Germinal center (tissue), 1 donor: Measurements from ENCODE around the gene MX2.
"Not testable (repeated sequence)": the region's sequence is repeated elsewhere in the genome, so short reads cannot be mapped to it uniquely, and the experiment has no call there.

Experiments used
- DNase-seq: peaks from one replicate; pipeline ENCODE4 v3.0.0; 2012; ENCODE audit warnings: mixed read lengths, low spot score

MX2 gene

GRCh38 chr21:41418393-41418792 lies 56.6 kb downstream of the MX2 start:
- DNase-seq: no peak

GRCh38 chr21:41418956-41419680 lies 57.3 kb downstream of the MX2 start:
- no peak for DNase-seq

- peak; percentile 61 for DNase-seq
These were observed 58.4 kb downstream of the MX2 start for GRCh38 chr21:41419921-41420862.

- not testable (repeated sequence) for DNase-seq
These were observed 59.2 kb downstream of the MX2 start for GRCh38 chr21:41420998-41421397.

DNA sequence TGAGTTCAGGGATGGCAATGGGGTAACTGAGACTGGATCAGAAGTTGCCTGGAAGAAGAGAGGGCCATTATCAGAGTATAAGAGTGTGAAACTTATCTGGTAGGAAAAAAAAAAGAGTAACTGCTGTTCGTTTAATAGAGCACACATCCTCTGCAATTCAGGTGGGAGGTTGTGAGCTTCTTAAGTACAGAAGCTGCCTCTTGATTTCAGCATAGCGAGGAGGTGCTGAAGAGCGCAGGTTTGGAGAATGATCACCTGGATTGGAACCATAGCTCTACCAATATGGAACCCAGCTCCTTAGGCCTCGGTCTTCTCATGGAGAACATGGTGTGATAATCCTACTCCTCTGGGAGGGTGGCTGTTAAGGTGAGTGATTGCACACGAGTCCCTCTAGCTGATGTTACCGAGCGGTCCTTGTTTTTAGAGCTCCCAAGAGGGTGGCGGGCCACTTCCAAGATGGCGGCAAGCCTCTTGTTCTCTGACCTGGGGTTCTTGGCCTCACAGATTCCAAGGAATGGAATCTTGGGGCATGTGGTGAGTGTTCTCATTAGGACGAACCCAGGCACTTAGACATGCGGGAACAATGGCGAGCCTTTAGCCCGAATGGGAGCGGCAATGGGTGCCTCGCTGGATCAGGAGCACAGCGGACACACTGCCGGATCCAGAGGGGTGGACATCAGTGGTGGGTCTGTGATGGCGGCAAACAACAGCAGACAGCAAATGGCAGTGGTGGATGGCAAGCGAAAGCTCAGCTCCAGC lies 60.9 kb downstream of the MX2 start:
- no peak for DNase-seq

GRCh38 chr21:41423305-41423636 lies 61.4 kb downstream of the MX2 start:
- DNase-seq: not testable (repeated sequence)

DNA sequence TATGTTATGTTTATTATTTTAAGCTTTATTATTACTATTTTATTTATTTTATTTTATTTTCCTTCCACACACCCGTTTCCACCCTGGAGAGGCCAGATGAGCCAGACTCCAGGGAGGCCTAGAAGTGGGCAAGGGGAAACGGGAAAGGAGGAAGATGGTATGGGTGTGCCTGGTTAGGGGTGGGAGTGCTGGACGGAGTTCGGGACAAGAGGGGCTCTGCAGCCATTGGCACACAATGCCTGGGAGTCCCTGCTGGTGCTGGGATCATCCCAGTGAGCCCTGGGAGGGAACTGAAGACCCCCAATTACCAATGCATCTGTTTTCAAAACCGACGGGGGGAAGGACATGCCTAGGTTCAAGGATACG lies 63.7 kb downstream of the MX2 start:
- no peak for DNase-seq

DNA sequence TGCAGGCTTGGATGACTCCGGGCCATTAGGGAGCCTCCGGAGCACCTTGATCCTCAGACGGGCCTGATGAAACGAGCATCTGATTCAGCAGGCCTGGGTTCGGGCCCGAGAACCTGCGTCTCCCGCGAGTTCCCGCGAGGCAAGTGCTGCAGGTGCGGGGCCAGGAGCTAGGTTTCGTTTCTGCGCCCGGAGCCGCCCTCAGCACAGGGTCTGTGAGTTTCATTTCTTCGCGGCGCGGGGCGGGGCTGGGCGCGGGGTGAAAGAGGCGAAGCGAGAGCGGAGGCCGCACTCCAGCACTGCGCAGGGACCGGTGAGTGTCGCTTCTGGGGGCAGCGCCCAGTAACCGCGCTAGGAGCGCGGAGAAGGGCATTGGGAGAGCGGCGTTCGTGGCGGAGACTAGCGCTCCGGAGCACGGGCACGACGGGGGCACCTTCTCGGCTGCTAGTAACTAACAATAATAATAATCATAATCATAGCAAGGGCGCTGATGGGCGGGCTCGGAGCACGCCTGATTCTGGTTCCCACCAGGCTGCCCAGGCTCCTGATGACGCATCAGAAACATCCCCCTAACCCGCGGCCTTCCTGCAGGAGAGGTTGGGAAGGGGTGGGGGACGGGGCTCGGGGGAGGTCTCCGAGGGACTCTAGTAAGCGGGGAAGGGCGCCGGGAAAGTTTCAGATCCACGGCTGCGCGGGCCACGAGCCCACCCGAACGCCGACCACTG lies 64.3 kb downstream of the MX2 start, which contains the start of gene MX1:
Gene MX1 (plus strand): TSS at position 286 of the 722 bp plus-strand sequence. CDS start 5,832 bp downstream, outside the sequence.
- DNase-seq: peak; percentile 83

DNA sequence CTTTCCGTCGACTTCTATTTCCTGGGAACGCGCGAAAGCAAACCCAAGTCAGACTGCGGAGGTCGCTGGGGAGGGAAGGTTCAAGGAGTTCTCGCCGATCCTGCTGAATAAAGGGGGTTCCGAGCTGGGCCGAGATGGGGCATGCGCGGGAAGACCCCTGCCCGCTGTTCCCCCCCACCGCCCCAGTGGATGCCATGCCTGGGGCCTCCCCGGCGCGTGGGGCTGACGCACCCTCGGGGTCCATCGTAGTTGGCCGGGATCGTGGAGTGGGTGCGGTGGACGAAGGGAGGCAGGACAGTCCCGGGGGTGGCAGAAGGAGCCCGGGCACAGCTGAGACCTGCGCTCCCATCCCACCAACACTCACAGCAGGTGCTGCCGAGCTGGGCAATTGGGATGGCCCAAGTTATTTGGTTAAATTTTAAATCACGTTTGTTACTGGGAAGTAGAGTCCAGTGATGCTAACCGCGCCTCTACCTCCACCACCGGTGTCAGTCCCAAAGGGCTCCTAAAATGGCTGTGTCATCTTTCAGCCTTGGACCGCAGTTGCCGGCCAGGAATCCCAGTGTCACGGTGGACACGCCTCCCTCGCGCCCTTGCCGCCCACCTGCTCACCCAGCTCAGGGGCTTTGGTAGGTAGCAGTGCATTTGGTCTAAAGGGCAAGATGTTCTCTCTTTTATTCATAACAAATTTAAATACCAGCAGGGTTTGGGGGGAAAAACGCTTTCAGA lies 65.0 kb downstream of the MX2 start:
- DNase-seq: no peak

- no peak for DNase-seq
These were observed 65.7 kb downstream of the MX2 start for GRCh38 chr21:41427556-41427955.

- no peak for DNase-seq
These were observed 66.5 kb downstream of the MX2 start for GRCh38 chr21:41428311-41428710.

GRCh38 chr21:41428847-41429246 lies 67.0 kb downstream of the MX2 start:
- DNase-seq: no peak

DNA sequence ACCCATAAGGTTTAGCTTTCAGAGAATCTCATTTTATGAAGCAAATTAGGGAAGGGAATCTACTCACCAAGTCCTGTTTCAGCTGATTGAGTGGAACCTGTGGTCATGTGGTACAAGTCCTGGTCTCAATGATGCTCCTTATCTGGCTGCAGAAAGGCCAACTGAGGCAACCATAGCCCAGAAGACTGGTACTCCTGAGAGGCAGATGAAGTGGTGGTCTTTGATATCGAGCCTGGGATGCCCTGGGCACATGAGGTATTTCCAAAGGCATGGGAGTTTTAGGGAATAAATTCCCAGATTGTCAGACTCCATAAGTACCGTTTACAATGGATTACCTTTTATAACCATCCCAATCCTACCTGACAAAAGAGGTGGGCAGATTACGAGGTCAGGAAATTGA lies 67.5 kb downstream of the MX2 start:
- DNase-seq: no peak

- no peak for DNase-seq
These were observed 68.2 kb downstream of the MX2 start for GRCh38 chr21:41429925-41430491.

DNA sequence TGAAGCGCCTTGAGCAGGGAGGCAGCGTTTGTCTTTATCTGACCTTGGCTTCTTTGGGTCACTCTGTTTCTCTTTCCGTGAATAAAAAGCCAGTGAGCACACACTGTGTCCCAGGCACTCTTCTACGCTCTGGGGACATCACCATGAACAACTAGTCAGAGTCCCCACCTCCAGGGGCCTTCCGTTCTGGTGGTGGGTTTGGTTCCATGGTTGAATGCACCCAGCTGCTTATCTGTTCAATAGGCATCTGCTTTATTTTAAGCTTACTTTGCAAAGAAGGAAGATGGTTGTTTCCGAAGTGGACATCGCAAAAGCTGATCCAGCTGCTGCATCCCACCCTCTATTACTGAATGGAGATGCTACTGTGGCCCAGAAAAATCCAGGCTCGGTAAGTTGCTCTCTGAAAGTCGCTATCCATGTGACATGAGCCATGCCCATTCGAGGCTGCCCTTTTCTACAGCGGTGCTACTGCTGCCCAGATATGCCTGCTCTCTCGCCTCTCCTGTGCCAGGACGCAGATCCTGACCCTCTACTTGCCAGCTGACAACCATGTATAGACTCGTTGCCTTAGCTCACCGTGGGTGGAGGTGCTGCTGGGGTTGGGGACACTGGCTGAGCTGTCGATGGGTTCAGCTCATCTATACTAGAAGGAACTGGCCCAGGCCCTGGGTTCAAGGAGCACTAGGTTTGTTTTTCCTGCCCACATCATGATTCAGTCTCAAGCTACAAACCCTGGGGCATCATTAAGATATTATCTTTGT lies 70.1 kb downstream of the MX2 start:
- peak; percentile 81 for DNase-seq

DNA sequence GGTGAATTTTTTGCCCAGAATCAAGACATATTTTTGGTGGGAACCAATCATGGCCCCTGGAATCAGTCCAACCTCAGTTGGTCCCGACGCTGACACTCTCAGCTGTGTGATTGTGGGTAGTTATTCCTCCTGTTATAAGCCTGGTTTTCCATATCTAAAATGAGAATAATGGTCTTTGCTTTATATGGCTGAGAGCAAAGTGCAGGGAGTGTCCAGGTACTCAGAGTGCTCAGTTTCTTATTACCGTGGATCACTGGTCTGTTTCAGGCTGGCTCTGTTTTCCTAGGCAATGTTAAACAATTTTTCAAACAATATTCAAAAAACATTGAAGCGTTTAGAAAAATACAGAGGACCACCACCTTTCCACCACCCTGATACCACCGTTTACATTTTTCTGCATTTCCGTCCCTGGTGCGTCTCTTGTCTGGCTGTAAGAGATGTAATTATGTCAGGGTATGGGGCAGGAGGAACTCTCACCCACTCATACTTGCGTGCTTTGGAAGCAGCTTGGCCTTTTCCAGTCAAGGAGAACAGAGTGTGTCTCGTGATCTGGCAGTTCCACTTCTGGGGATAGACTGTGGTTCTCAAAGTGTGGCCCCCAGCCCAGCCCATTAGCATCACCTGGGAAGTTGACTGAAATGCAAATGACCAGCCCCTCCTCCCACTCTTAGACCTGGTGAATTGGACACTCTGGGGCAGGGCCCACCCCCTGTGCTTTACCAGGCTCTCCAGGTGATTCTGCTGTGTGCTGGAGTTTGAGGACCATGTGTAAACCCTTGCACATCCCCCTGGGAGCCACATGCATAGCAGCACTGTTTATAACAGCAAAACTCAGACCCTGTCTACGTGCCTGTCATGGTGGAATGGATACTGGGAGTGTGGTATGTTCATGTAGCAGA lies 71.0 kb downstream of the MX2 start:
- no peak for DNase-seq

- no peak for DNase-seq
These were observed 71.7 kb downstream of the MX2 start for GRCh38 chr21:41433566-41433965.

DNA sequence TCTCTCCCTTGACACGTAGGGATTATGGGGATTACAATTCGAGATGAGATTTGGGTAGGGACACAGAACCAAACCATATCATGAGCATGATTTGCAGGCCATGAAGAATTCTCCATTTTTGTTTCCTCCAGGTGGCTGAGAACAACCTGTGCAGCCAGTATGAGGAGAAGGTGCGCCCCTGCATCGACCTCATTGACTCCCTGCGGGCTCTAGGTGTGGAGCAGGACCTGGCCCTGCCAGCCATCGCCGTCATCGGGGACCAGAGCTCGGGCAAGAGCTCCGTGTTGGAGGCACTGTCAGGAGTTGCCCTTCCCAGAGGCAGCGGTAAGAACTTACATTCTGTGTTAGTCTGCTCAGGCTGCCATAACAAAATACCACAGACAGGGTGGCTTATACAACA lies 73.9 kb downstream of the MX2 start:
- no peak for DNase-seq

DNA sequence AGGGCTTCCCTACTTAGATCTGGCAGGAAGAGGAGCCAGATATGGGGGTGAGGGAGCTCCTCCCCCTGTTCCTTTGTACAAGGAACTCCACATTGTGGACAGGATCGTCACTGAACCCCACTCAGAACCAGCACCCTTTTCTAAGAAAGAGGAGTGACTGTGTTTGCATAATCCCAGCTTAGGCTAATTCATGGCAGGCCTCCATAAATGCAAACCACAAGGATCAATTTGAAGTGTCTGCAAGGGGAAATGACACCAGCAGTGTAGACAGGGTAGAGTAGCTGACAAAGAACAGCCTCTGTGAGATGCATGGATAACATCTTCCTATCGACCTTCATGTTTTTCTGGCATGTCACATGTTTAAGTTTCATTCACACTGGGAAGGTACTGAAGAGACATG lies 75.9 kb downstream of the MX2 start:
- DNase-seq: no peak
